AG04449 (cell line): ENCODE results near the gene VWA5B1.

ENCODE experiments used
- CTCF ChIA-PET: fragments of 350-600 bp; formaldehyde crosslinking; extraction: SDS; loops from one replicate; lab custom pipeline; 2021; ENCODE audit warnings: antibody characterized with exemption; lab: Yijun Ruan, JAX
- POLR2A ChIA-PET: fragments of 400-600, 350-600 bp; formaldehyde crosslinking; extraction: SDS; loops from one replicate; lab custom pipeline; 2020; ENCODE audit warnings: antibody characterized with exemption, inconsistent platforms; lab: Yijun Ruan, JAX
- DNase-seq: peaks from one replicate; pipeline ENCODE4 v3.0.0-alpha.2; 2010; ENCODE audit warnings: low read depth, low spot score
- H3K4me3 ChIP-seq: 2 replicates; pipeline ENCODE4 v1.5.1; 2011; ENCODE audit warnings: low read depth, mild to moderate bottlenecking, control low read depth, low read length
- CTCF ChIP-seq: IDR thresholded peaks from one replicate; pipeline ENCODE4 v1.5.1; 2011; ENCODE audit warnings: mild to moderate bottlenecking, moderate library complexity, low read length, control low read depth, inconsistent platforms; ENCODE audit not compliant: insufficient read depth; ENCODE audit errors: missing control alignments

The VWA5B1 gene

DNA sequence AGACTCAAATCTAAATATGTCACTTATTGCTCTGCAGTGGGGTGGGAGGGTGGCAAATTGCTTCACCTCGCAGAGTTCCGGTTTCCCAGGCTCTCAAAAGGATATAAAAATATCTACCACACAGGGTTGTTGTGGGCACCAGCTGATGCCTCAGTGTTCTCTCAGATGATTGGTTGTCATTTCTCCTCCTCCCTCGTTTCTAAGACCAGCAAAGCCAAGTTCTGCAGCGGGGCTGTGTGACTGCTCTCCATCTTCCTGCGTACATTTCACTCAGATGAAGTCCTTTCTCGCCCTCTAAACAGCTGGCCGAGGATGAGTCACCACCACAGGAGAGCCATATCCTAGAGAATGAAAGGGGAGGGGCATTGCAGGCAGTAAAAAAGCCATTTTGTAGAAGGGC lies 35.0 kb upstream of the VWA5B1 start:
- no peak for DNase-seq
- TF ChIP-seq CTCF, result no peak
- ChIA-PET CTCF (interaction anchor here (1.3 to 2.7 kb wide), 3 partner anchors 21 to 43 kb away, joined by 3 to 11 read pairs (median 10); no protein-coding TSS in a partner anchor), POLR2A (no interaction called here)
- H3K4me3 ChIP-seq, result no peak overlapping the region

DNA sequence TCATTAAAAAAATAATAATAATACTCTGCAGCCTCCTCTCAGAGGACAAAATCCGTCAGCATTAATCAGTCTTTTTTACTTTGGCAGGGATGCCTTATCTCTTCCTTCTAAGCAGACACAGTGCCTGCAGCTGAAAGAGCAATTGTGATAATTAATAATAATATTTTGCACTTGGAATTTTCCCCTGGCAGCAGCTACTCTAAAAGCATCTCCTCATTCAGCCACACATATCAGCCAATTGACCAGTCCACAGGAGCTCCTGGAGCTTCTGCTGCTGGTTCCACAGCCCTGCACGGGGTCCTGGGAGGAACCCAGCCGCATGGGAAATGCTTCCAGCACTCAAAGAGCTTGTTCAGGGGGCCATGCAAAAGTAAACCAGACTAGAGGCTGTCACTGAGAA lies 31.0 kb upstream of the VWA5B1 start:
- ChIA-PET POLR2A (interaction anchor here (0.6 kb wide), 1 partner anchor 80 kb away, joined by 3 read pairs; no protein-coding TSS in a partner anchor), CTCF (interaction anchor here (1.1 to 2.2 kb wide), 2 partner anchors 47 to 235 kb away, joined by 3 to 12 read pairs; no protein-coding TSS in a partner anchor)
- DNase-seq, result no peak
- TF ChIP-seq CTCF, result no peak
- H3K4me3 ChIP-seq, result no peak overlapping the region

DNA sequence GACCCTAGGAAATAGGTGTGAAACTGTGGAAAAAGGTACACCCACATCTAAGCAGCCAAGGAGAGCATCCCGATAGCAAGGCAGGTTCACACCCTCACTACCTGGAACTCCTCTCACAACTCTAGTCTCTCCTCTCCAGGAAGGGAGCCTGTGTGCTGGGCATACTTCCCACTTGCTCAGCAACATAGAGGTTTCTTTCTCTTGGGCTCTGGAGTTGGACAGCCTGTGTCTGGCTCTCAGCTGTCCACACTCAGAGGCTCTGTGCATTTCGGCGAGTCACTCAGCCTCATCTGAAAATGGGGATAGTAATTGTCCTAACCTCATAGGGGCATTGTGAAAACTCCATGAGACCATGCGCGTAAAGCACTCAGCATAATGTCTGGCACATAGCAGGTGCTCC lies 29.6 kb upstream of the VWA5B1 start:
- no peak overlapping the region for H3K4me3 ChIP-seq
- no peak for TF ChIP-seq CTCF
- ChIA-PET POLR2A (no interaction called here), CTCF (no interaction called here)
- no peak for DNase-seq

DNA sequence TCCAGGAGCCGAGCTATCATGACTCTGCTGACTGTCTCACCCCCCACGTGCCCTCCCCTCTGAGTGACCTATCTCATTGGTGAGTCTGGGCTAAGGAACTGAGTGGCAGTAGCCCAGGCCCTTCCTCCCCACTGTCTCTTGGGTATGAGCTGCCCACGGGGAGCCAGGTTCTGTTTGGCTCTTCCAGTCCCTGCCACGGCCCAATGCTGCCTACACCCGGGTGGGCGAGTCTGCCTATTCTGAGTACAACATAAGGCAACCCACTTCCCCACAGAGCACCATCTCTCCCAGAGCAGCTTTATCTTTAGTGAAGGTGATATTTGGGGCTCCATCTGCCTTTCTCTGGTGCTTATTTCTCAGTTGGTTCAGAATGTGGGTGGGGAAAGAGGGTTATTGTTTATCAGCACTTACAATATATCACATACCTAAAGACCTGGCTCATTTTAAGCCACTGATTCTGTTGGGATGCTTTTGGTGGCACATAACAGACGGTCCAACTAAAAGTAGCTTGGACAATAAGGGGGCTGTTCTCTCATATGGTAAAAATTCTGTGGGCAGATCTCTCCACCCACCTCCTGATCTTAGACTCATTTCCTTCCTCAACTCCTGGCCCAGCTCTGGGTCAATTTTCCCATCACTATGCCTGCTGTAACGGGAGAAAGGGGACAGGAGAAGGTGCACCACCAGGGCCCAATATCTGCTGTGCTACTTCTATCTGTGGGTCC lies 27.7 kb upstream of the VWA5B1 start:
- no peak overlapping the region for H3K4me3 ChIP-seq
- ChIA-PET CTCF (interaction anchor here (1.4 kb wide), 1 partner anchor 11 kb away, joined by 4 read pairs; no protein-coding TSS in a partner anchor), POLR2A (no interaction called here)
- DNase-seq, result no peak
- TF ChIP-seq CTCF, result no peak

- ChIA-PET CTCF (no interaction called here), POLR2A (no interaction called here)
- no peak overlapping the region for H3K4me3 ChIP-seq
- no peak for TF ChIP-seq CTCF
- no peak for DNase-seq
Observed at GRCh38 chr1:20265250-20265649, 25.4 kb upstream of the VWA5B1 start.

DNA sequence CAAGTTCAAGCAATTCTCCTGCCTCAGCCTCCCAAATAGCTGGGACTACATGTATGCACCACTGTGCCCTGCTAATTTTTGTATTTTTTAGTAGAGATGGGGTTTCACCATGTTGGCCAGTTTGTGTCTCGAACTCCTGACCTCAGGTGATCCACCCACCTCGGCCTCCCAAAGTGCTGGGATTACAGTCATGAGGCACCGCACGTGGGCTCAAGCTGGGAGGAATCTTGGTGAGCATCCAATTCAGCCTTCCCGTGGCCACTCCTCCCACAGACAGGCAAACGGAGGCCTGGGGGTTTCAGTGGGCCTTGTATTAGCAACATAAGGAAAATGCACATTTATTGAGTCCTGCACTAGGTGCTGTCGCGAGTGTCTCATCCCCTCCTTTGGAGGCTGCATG lies 24.5 kb upstream of the VWA5B1 start:
- no peak for TF ChIP-seq CTCF
- POLR2A ChIA-PET, result no interaction called here
- no peak for DNase-seq
- H3K4me3 ChIP-seq, result no peak overlapping the region
- CTCF ChIA-PET, result no interaction called here
